Activated naive CD4-positive, alpha-beta T cell treated with anti-CD3 and anti-CD28 coated beads, Interleukin-2, amount 50 U/mL, for 16 hours (primary cell): ENCODE measurements around the gene SNRNP40.
"Not testable (repeated sequence)": the region's sequence is repeated elsewhere in the genome, so short reads cannot be mapped to it uniquely, and the experiment has no call there.

ENCODE experiments used
- DNase-seq: peaks from one replicate; pipeline ENCODE4 v3.0.0-alpha.2; 2020

The SNRNP40 gene

DNA sequence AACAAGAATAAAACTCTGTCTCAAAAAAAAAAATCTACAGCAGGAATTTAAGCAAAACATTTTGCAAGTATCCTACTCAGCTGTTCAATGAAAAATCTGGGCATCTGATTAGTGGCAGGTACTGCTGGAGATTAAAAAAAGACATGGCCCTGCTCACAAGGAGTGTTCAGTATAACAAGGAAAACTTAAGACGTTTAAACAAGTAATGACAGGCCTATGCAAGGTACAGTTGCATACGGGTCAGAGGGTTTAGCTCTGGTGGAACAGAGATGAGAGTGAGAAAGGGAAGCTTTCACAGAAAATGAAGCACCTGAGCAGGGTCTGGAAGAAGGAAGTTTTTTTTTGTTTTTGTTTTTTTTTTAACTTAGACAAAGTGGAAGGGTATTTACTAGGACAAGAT lies 23.0 kb downstream of the SNRNP40 start:
- no peak for DNase-seq

DNA sequence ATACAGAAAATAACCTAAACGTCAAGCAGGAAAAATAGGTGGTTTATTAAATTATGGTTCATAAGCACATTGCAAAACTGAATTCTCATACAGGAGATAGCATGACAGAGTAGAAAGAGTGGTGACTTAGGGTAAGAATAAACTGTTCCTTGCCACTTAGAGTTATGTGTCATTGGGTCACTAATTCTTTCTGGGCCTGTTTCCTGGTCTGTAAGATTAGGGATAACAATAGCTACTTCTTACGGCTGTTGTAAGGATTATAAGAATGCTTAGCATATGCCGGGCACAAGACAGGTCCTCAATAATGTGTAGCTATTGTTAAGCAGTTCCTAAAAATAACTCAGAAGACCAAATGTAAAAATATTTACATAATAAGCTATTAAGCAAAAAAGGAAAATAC lies 24.2 kb downstream of the SNRNP40 start:
- no peak for DNase-seq

DNA sequence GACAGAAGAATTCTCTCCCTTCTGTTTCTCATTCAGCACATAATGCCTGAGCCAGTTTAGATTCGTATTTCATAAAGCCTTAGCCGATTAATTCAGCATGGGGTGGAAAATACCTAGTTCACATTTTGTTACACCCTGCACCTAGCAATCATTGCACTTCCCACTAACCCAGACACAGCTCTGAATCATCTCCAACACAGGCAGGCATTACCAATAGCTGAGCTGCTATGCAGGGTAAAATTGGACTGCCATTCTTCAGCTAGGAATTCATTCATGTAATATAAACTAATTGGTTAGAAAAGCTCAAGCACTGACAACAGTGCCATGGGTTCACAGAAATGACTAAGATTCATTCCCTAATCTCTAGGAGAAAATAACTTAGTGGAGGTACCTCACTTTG lies 30.0 kb downstream of the SNRNP40 start:
- DNase-seq = no peak

DNA sequence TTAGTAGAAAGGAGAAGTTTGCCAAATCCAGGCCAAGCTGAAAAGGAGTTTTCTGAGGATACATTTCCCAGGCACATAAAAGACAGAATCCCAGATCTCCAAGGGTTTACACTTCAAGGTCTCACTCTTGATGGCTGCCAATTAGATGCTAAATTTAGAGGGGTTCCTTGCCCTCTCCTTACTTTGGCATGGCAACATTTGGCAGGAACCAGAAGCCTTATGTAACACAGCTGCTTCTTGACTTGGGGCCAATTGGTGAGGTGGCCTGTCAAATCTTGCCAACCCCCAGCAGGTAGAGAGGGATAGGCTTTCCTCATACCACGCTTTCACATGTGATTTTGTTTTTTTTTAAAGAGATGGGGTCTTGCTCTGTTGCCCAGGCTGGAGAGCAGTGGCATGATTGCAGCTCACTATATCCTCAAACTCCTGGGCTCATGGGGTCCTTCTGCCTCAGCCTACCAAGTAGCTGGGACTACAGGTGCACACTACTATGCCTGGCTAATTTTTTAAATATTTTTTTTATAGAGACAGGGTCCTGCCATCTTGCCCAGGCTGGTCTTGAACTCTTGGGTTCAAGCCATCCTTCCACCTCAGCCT lies 31.7 kb downstream of the SNRNP40 start:
- no peak for DNase-seq

- DNase-seq = no peak
Observed at GRCh38 chr1:31263408-31263807, 33.2 kb downstream of the SNRNP40 start.

DNA sequence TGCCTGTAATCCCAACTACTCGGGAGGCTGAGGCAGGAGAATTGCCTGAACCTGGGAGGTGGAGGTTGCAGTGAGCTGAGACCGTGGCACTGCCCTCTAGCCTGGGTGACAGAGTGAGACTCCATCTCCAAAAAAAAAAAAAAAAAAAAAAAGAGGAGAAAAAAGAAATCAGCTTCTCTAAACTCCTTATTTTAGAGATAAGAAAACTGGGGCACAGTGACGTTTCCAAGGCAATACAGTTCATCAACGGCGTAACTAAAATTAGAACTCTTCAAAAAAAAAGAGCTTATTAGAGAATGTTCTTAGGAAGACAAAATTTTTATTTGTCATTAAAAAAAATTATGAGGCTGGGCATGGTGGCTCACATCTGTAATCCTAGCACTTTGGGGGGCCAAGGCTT lies 34.2 kb downstream of the SNRNP40 start:
- not testable (repeated sequence) for DNase-seq

- DNase-seq = no peak
Observed at GRCh38 chr1:31261916-31262315, 34.7 kb downstream of the SNRNP40 start.

DNA sequence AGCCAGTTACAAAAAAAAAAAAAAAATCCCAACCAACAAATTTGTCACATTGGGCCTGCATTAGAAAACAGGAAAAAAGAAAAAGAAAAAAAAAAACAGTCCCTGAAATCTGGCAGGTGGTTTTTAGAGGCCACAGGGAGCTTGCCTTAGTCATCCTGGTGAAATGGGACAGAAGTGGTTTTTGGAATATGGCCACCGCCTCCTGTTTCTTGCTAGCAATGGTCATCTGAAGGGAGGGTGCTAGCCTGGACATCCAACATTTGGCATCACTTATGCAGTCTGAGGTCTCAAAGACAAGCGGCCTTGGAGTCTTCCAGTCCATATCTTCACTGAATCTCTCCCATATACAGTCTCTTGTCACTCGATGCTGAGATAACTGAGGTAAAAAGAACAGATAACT lies 36.8 kb downstream of the SNRNP40 start:
- no peak for DNase-seq

GRCh38 chr1:31258581-31258980 lies 38.0 kb downstream of the SNRNP40 start:
- no peak for DNase-seq

GRCh38 chr1:31257213-31257612 lies 39.4 kb downstream of the SNRNP40 start:
- DNase-seq = no peak

DNA sequence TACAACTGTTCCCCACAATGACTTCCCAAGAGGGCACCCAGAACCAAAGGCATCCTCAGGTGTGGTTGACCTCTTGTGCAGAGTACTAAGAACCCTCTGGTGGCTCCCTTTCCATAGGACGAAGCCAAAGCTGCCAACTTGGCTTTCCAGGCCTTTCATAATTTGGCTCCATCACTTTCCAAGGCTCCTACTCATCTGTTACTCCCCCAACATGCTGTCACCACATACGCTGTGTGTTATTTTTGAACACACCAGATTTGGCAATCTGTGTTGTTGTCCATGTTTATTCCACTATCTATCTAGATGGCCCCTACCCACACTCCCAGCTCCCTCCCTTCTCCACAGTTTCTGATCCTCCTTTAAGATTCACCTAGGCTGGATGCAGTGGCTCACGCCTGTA lies 46.7 kb downstream of the SNRNP40 start:
- DNase-seq = no peak

GRCh38 chr1:31248276-31248675 lies 48.3 kb downstream of the SNRNP40 start:
- no peak for DNase-seq

DNA sequence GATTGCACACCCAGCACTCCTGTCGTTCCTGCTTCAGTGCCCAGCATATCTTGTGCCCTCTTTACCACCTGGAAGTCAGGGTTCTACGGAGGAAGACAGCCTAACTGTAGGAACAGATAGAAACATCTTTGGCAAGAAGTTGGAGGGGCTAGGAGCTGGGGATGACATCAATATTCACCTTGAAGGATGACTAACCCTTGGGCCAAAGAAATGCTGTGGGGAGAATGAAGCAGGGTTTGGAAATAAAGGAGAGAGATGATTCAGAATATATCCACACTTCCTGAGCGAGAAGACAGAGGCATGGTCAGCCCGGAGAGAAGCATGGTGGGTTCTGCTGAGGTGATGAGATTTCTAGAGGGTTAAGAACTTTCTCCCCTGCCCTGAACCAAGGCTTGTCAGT lies 52.3 kb downstream of the SNRNP40 start:
- DNase-seq = no peak

DNA sequence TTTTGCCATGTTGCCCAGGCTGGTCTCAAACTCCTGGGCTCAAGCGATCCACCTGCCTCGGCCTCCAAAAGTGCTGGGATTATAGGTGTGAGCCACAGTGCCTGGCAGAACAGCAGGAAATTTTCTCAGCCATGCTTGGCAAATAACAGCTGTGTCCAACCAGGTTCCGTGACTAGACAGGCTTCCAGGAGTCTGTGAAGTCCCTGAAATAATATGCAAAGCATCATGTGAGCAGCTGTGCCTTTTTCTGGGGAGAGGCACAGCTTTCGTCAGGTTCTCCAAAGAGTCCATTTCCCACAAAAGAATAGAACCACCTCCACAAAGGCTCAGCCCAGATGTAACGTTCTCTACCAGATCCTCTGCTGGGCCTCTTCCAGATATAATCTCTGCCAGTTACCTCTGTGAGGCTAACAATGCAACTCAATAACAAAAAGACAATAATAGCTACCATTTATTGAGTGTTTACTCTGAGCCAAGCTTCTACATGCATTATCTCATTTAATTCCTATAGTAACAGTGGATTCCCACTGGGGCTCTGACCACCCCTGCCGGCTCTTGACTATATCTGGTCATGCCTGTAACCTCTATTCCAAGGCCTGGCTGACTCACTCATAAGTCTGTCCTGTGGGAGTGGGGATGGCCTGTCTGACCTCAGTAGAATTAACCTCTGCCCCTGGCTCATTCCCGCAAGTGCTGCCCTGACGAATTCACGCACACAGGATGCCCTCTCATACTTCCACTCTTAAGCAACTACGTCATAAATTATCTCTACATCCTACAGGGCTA lies 52.9 kb downstream of the SNRNP40 start:
- DNase-seq = no peak

GRCh38 chr1:31241321-31241720 lies 55.3 kb downstream of the SNRNP40 start:
- DNase-seq = no peak

DNA sequence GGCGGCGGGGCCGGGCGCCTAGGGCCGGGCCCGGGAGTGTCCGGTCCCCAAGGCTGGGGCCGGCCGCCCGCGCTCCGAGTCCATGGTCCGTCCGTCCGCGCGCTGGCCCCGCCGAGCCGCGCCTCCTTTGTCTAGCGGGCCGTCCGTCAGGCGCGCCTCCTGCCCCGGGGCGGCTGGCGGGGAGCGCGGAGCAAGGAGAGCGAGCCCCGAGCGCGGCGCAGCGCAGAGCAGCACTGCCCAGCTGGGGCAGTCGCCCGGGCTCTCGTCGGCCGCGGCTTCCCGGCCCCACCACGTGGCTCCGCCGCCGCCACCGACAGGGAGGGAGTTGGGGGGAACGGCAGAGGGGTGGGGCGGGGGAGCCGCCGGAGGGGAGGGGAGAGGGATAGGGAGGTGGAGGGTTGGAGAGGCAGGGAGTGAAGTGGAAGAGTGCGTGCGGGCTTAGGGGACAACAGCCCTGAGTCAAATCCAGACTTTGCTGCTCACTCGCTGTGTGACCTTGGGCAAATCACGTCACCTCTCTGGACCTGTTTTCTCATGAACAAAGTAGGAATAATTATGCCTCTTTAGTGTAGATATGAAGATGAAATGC lies 56.8 kb downstream of the SNRNP40 start, which contains the start of gene NKAIN1:
TSS of gene NKAIN1 (minus strand) at position 235 of the 589 bp plus-strand sequence. CDS start 340 bp downstream, outside the sequence.
- no peak for DNase-seq

DNA sequence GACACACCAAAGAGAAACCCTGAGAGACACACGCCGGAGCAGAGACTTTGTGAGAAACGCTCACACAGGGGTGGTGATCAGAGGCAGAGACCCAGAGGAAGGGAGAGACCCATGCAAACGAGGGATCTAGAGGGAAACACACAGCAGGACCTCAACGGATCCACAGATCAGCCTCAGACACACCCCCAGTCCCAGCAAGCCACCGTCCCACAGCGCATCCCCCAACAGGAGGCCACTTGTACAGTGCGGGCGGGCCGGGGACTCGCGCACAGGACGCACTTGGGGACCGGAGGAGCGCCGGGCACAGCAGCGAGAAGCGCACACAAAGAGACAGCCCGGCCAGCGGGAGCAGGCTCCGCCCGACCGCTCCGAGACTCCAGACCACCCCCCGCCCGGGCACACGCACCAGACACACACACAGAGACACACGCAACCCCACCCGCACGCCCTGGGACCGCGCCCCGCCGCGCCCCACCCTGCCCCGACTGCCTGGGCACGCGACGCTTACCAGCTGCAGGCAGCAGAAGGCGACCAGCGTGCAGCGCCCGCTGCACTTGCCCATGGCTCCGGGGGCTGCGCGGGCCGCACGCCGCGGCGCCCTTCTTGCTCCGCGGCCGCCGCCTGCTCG lies 57.5 kb downstream of the SNRNP40 start:
- DNase-seq = no peak

GRCh38 chr1:31238612-31238985 lies 58.0 kb downstream of the SNRNP40 start:
- DNase-seq = no peak

- DNase-seq = no peak
Observed at GRCh38 chr1:31234870-31235269, 61.7 kb downstream of the SNRNP40 start.

DNA sequence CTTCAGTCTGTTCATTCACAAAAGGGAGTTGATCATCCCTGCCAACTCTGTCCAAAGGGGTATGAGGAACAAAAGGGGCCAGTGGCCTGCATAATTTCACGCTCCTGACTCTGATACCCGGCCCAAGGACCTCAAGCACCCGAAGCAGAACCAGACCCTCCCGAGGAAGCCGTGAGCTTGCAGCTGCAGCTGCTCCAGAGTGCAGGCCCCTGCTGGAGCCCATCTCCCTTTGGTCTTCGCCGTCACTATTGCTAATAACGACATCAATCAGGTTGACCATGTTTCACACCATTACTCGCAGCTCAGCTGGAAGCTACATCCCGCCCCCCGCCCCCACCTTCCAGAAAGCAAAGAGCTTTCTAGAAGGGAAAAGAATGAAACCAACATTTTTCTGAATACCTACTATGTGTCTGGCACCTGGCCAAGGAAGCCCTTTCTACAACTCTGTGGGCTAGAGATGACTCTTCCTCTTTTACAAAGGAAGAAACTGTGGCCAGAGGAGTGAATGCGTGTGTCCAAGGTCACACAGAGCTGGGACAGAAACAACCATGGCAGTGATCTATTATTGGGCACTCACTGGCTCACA lies 62.4 kb downstream of the SNRNP40 start:
- DNase-seq = no peak

- no peak for DNase-seq
Observed at GRCh38 chr1:31232689-31233088, 63.9 kb downstream of the SNRNP40 start.

DNA sequence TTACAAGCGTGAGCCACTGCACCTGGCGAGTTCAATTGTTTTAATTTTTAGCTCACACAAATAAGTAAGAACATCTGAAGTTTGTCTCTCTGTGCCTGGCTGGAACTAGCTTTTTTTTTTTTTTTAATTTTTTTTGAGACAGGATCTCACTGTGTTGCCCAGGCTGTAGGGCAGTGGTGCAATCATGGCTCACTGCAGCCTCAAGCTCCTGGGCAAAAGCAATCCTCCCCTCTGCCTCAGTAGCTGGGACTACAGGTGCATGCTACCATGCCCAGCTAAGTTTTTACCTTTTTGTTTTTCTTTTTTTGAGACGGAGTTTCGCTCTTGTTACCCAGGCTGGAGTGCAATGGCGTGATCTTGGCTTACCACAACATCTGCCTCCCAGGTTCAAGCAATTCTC lies 64.8 kb downstream of the SNRNP40 start:
- no peak for DNase-seq

- no peak for DNase-seq
Observed at GRCh38 chr1:31230378-31230777, 66.2 kb downstream of the SNRNP40 start.
